ENCODE measurements around the gene SH3PXD2A. TPM values are rescaled to one million over a fixed set of nuclear protein-coding genes. Genes with fewer than 3 reads are reported as not detected.
"Not testable (repeated sequence)": the region's sequence is repeated elsewhere in the genome, so short reads cannot be mapped to it uniquely, and the experiment has no call there.

SH3PXD2A gene
- total and polyA plus RNA-seq, 4 donors = 18.7 to 69.1 (median 42.5) TPM

DNA sequence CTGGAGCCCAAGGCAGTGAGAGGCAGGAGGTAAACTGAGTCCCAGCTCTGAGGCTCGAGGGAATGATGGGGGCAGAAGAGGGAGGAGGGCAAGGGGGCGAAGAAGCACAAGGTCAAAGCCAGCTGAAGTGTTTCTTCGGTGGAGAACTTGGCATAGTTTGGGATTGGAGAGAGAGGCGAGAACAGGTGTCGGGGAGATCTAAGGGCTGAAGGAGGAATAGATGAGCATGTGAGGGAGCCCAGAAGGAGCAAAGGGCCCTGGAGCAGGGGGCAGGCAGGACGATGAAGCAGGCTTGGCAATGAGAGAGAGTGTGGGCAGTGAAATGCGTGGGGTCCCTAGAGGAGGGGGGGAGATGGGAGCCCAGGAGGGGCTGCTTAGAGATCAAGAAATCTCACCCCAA lies 35.9 kb downstream of the SH3PXD2A start:
- Histone ChIP-seq H3K36me3 (ENCODE audit: control insufficient read depth in 1 of 2, insufficient read depth in 2 of 2, low read length in 1 of 2) (no peaks in the 10 kb centered on the region), H3K4me3 (ENCODE audit: low read length in 2 of 2) (no peak overlapping the region), H3K9me3 (ENCODE audit: control insufficient read depth, low read length) (no peaks in the 10 kb centered on the region), H3K4me1 (ENCODE audit: control insufficient read depth in 1 of 2, insufficient read depth in 2 of 2, low read length in 2 of 2) (peaks cover 1 to 3% of the 10 kb centered on the region in 2 donors), H3K27ac (ENCODE audit: low read depth in 1 of 2, low read length in 2 of 2) (peak overlapping the region in 1 of 2 donors; percentile 87), H3K27me3 (ENCODE audit: control insufficient read depth in 1 of 2, insufficient read depth in 2 of 2, low read length in 1 of 2) (no peaks in the 10 kb centered on the region)
- DNase-seq (no peak), ATAC-seq (ENCODE audit: low FRiP score) (no peak)
- intact Hi-C loops (cut with DNase I) = no loop called here
- 50% methylated on average over 7 of the region's 7 CpGs for WGBS, 2 donors

DNA sequence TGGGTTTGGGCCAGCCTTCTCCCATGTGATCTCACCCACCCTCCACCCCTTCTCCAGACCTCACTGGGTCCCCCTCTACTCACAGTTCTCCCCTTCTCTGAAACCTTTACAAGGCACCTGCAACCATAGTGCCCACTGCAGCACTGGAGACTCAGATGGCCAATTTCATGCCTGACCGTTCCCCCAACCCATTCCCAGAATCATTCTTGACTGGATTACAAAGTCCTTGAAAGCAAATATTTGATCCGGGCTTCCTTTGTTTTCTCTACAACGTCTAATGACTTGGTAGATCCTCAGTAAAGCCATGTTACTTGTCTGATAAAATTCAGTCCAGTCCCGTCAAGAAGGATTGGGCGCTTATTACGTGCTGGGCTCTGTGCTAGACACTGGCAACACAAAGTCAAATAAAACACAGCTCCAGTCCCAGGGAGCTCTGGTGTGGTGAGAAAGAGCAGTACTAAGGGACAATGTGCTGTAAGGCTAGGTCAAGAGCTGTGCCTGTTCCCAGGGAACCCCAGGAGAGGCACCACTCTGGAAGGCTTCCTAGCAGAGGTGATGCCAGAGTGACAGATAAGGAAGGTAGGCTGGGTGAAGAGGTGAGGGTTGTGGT lies 36.5 kb downstream of the SH3PXD2A start:
- DNase-seq (no peak), ATAC-seq (ENCODE audit: low FRiP score) (no peak)
- Histone ChIP-seq H3K4me1 (ENCODE audit: control insufficient read depth in 1 of 2, insufficient read depth in 2 of 2, low read length in 2 of 2) (peaks cover 1 to 3% of the 10 kb centered on the region in 2 donors), H3K36me3 (ENCODE audit: control insufficient read depth in 1 of 2, insufficient read depth in 2 of 2, low read length in 1 of 2) (no peaks in the 10 kb centered on the region), H3K4me3 (ENCODE audit: low read length in 2 of 2) (no peak overlapping the region), H3K27me3 (ENCODE audit: control insufficient read depth in 1 of 2, insufficient read depth in 2 of 2, low read length in 1 of 2) (no peaks in the 10 kb centered on the region), H3K9me3 (ENCODE audit: control insufficient read depth, low read length) (no peaks in the 10 kb centered on the region), H3K27ac (ENCODE audit: low read depth in 1 of 2, low read length in 2 of 2) (peak overlapping the region in 1 of 2 donors; percentile 2)
- intact Hi-C loops (cut with DNase I) = no loop called here
- WGBS, 2 donors = 27 to 46% methylated on average over 6 of the region's 6 CpGs

- DNase-seq = no peak
- Histone ChIP-seq H3K36me3 (ENCODE audit: control insufficient read depth in 1 of 2, insufficient read depth in 2 of 2, low read length in 1 of 2) (no peaks in the 10 kb centered on the region), H3K27me3 (ENCODE audit: control insufficient read depth in 1 of 2, insufficient read depth in 2 of 2, low read length in 1 of 2) (no peaks in the 10 kb centered on the region), H3K4me3 (ENCODE audit: low read length in 2 of 2) (no peak overlapping the region), H3K27ac (ENCODE audit: low read depth in 1 of 2, low read length in 2 of 2) (no peak overlapping the region), H3K9me3 (ENCODE audit: control insufficient read depth, low read length) (no peaks in the 10 kb centered on the region), H3K4me1 (ENCODE audit: control insufficient read depth in 1 of 2, insufficient read depth in 2 of 2, low read length in 2 of 2) (peaks cover 1 to 3% of the 10 kb centered on the region in 2 donors)
- ATAC-seq (ENCODE audit: low FRiP score) = no peak
- 68 to 79% methylated on average over 3 of the region's 3 CpGs for WGBS, 2 donors
- intact Hi-C loops (cut with DNase I) = no loop called here
Observed at GRCh38 chr10:103818105-103818504, 37.3 kb downstream of the SH3PXD2A start.

DNA sequence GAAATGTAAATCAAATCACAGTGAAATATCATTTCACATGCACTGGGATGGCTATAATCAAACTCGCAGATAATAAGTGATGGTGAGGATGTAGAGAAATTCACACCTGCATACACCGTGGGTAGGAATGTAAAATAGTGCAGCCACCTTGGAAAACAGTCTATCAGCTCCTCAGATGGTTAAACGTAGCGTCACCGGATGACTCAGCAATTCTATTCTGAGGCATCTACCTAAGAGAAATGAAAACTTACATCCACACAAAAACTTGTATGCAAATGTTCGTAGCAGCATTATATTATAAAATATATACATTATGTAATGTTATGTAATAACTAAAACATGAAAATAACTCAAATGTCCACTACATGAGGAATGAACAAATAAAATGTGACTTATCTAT lies 38.9 kb downstream of the SH3PXD2A start:
- H3K36me3 ChIP-seq (ENCODE audit: control insufficient read depth in 1 of 2, insufficient read depth in 2 of 2, low read length in 1 of 2) = no peaks in the 10 kb centered on the region
- intact Hi-C loops (cut with DNase I) = no loop called here
- H3K27ac ChIP-seq (ENCODE audit: low read depth in 1 of 2, low read length in 2 of 2) = no peak overlapping the region
- no peaks in the 10 kb centered on the region for H3K9me3 ChIP-seq (ENCODE audit: control insufficient read depth, low read length)
- ATAC-seq (ENCODE audit: low FRiP score) (no peak), DNase-seq (no peak)
- peaks cover 1 to 3% of the 10 kb centered on the region in 2 donors for H3K4me1 ChIP-seq (ENCODE audit: control insufficient read depth in 1 of 2, insufficient read depth in 2 of 2, low read length in 2 of 2)
- H3K27me3 ChIP-seq (ENCODE audit: control insufficient read depth in 1 of 2, insufficient read depth in 2 of 2, low read length in 1 of 2) = no peaks in the 10 kb centered on the region
- WGBS, 2 donors = 49 to 55% methylated on average over 6 of the region's 6 CpGs
- no peak overlapping the region for H3K4me3 ChIP-seq (ENCODE audit: low read length in 2 of 2)

GRCh38 chr10:103814626-103815370 lies 40.6 kb downstream of the SH3PXD2A start:
- intact Hi-C loops (cut with DNase I) = no loop called here
- H3K27ac ChIP-seq (ENCODE audit: low read depth in 1 of 2, low read length in 2 of 2) = peak overlapping the region; percentile 81 to 91
- no peaks in the 10 kb centered on the region for H3K9me3 ChIP-seq (ENCODE audit: control insufficient read depth, low read length)
- no peaks in the 10 kb centered on the region for H3K27me3 ChIP-seq (ENCODE audit: control insufficient read depth in 1 of 2, insufficient read depth in 2 of 2, low read length in 1 of 2)
- ATAC-seq (ENCODE audit: low FRiP score) (no peak), DNase-seq (peak in 1 of 2 donors; percentile 24)
- no peaks in the 10 kb centered on the region for H3K36me3 ChIP-seq (ENCODE audit: control insufficient read depth in 1 of 2, insufficient read depth in 2 of 2, low read length in 1 of 2)
- WGBS, 2 donors = 53 to 54% methylated on average over 4 of the region's 4 CpGs
- H3K4me3 ChIP-seq (ENCODE audit: low read length in 2 of 2) = no peak overlapping the region
- H3K4me1 ChIP-seq (ENCODE audit: control insufficient read depth in 1 of 2, insufficient read depth in 2 of 2, low read length in 2 of 2) = peaks cover 0 to 3% of the 10 kb centered on the region in 2 donors

DNA sequence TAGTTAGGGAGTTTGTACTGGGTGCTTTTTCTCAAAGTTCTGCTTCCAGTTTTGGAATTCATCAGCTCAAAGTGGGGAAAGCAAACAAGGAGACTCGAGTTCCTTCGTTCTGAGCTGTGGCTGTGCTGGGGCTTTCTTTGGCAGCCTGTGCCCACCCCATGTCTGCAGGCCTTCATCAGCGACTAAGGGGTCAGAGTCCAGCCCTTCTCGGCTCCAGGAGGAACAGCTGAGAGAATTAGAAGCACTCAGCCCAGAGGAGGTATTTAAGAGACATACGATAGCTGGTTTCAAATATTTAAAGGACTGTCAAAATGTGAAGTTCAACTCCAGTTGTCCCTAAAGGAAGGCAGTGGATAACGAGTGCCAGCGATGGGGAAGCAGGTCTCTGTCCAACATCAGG lies 41.3 kb downstream of the SH3PXD2A start:
- peaks cover 0 to 3% of the 10 kb centered on the region in 2 donors for H3K4me1 ChIP-seq (ENCODE audit: control insufficient read depth in 1 of 2, insufficient read depth in 2 of 2, low read length in 2 of 2)
- H3K9me3 ChIP-seq (ENCODE audit: control insufficient read depth, low read length) = no peaks in the 10 kb centered on the region
- 6% methylated on average over 7 of the region's 7 CpGs for WGBS, 2 donors
- H3K4me3 ChIP-seq (ENCODE audit: low read length in 2 of 2) = no peak overlapping the region
- peak; percentile 68 for ATAC-seq (ENCODE audit: low FRiP score)
- no peaks in the 10 kb centered on the region for H3K36me3 ChIP-seq (ENCODE audit: control insufficient read depth in 1 of 2, insufficient read depth in 2 of 2, low read length in 1 of 2)
- intact Hi-C loops (cut with DNase I) = no loop called here
- peak overlapping the region in 1 of 2 donors; percentile 91 for H3K27ac ChIP-seq (ENCODE audit: low read depth in 1 of 2, low read length in 2 of 2)
- peak in 1 of 2 donors; percentile 73 for DNase-seq
- no peaks in the 10 kb centered on the region for H3K27me3 ChIP-seq (ENCODE audit: control insufficient read depth in 1 of 2, insufficient read depth in 2 of 2, low read length in 1 of 2)

DNA sequence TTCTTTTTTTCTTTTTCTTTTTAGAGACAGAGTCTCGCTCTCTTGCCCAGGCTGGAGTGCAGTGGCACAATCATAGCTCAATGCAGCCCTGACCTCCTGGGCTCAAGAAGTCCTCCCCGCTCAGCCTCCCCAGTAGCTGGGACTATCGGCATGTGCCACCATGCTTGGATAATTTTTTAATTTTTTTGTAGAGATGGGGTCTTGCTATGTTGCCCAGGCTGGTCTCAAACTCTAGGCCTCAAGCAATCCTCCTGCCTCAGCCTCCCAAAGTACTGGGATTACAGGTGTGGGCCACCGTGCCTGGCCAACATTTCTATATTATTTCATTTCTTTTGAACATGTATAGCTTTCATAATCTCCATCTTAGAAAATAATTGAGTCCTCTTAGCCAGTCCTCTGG lies 42.1 kb downstream of the SH3PXD2A start:
- H3K4me3 ChIP-seq (ENCODE audit: low read length in 2 of 2); H3K9me3 ChIP-seq (ENCODE audit: control insufficient read depth, low read length); ATAC-seq (ENCODE audit: low FRiP score); intact Hi-C loops (cut with DNase I); H3K27me3 ChIP-seq (ENCODE audit: control insufficient read depth in 1 of 2, insufficient read depth in 2 of 2, low read length in 1 of 2); H3K4me1 ChIP-seq (ENCODE audit: control insufficient read depth in 1 of 2, insufficient read depth in 2 of 2, low read length in 2 of 2); DNase-seq; H3K27ac ChIP-seq (ENCODE audit: low read depth in 1 of 2, low read length in 2 of 2); H3K36me3 ChIP-seq (ENCODE audit: control insufficient read depth in 1 of 2, insufficient read depth in 2 of 2, low read length in 1 of 2): not testable (repeated sequence)
- 96 to 97% methylated on average over 4 of the region's 4 CpGs for WGBS, 2 donors

GRCh38 chr10:103812432-103812831 lies 42.9 kb downstream of the SH3PXD2A start:
- no peak overlapping the region for H3K27ac ChIP-seq (ENCODE audit: low read depth in 1 of 2, low read length in 2 of 2)

GRCh38 chr10:103812004-103812403 lies 43.4 kb downstream of the SH3PXD2A start:
- DNase-seq (peak in 1 of 2 donors; percentile 34), ATAC-seq (ENCODE audit: low FRiP score) (no peak)
- Histone ChIP-seq H3K4me3 (ENCODE audit: low read length in 2 of 2) (no peak overlapping the region), H3K27me3 (ENCODE audit: control insufficient read depth in 1 of 2, insufficient read depth in 2 of 2, low read length in 1 of 2) (no peaks in the 10 kb centered on the region), H3K4me1 (ENCODE audit: control insufficient read depth in 1 of 2, insufficient read depth in 2 of 2, low read length in 2 of 2) (peaks cover 0 to 6% of the 10 kb centered on the region in 2 donors), H3K27ac (ENCODE audit: low read depth in 1 of 2, low read length in 2 of 2) (no peak overlapping the region), H3K36me3 (ENCODE audit: control insufficient read depth in 1 of 2, insufficient read depth in 2 of 2, low read length in 1 of 2) (no peaks in the 10 kb centered on the region), H3K9me3 (ENCODE audit: control insufficient read depth, low read length) (no peaks in the 10 kb centered on the region)
- whole genome bisulfite sequencing, 2 donors = 92 to 94% methylated on average over 3 of the region's 3 CpGs
- intact Hi-C loops (cut with DNase I) = no loop called here

More at GRCh38 chr10:103812432-103812831, 42.9 kb downstream of the SH3PXD2A start:
- Histone ChIP-seq H3K9me3 (ENCODE audit: control insufficient read depth, low read length) (no peaks in the 10 kb centered on the region), H3K4me3 (ENCODE audit: low read length in 2 of 2) (no peak overlapping the region), H3K27me3 (ENCODE audit: control insufficient read depth in 1 of 2, insufficient read depth in 2 of 2, low read length in 1 of 2) (no peaks in the 10 kb centered on the region), H3K36me3 (ENCODE audit: control insufficient read depth in 1 of 2, insufficient read depth in 2 of 2, low read length in 1 of 2) (no peaks in the 10 kb centered on the region), H3K4me1 (ENCODE audit: control insufficient read depth in 1 of 2, insufficient read depth in 2 of 2, low read length in 2 of 2) (peaks cover 0 to 6% of the 10 kb centered on the region in 2 donors)
- ATAC-seq (ENCODE audit: low FRiP score) = no peak
- DNase-seq = peak in 1 of 2 donors; percentile 39
- 89 to 92% methylated on average over 4 of the region's 4 CpGs for WGBS, 2 donors
- intact Hi-C loops (cut with DNase I) = no loop called here

All from aorta (tissue), 5 donors.